ENCODE measurements around the gene VAV2.

The VAV2 gene

DNA sequence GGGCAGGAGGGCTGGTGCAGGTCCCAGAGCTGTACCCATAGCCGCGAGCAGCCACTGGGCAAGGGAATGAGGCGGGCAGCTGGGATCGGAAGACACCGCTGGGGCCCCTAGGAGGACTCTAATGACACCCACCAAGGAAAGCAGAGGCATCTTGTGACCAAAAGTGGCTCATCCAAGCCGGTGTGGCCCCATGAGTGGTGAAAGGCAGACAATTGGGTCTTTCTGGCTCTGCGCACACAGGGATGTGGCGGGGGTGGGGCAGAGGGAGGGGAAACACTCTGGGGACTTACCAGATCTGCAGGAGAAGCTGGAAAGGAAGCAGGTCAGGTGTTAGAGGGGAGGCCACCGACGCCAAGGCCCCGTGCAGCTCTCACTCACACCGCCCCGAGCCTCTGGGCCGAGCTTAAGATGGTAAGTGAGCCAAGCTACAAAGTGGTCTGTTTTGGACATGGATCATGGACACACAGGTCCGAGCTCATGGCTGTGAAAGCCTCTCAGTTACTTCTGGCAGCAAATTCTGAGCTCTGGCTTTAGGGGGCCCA lies 211.6 kb downstream of the VAV2 start:
- DNase-seq: no peak

DNA sequence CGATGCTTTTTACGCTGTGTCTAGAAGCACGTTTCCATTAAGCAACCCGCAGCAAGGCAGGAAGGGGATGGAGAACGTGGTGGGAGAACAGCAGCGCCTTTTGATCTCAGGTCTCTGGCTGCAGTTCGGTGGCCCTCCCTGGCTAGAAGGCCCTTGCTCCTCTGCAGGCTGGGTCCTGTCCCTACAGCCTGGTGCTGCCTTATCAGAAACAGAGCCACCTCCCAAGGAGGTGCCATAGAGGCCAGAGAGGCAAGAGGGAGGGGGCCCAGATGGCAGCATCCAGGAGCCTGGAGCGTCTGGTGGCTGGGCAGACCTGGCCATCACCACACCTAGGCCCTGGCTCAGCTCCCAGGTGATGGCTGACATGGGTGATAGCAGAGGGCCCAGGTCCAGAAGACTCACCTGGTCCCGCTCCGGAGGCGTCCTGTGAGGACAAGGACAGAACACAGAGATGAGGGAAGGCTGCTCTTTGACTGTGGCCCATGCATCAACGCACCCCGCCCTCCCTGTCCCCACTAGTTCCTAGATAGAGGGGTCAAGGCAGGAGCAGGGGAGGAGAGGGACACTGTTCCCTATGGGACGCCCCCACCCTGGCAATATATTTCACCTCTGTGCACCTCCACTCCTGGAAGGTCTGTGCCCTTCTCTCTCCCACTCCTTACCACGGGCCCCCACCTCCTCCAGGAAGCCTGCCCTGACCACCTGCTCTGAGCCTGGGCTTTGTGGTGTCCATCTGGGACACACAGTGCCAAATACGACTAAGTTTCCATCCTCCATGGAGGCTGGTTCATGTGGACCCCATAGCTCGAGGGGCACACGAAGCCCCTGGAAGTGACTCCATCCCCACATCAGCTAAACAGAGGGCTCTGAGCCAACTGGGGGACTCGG lies 212.4 kb downstream of the VAV2 start:
- no peak for DNase-seq

DNA sequence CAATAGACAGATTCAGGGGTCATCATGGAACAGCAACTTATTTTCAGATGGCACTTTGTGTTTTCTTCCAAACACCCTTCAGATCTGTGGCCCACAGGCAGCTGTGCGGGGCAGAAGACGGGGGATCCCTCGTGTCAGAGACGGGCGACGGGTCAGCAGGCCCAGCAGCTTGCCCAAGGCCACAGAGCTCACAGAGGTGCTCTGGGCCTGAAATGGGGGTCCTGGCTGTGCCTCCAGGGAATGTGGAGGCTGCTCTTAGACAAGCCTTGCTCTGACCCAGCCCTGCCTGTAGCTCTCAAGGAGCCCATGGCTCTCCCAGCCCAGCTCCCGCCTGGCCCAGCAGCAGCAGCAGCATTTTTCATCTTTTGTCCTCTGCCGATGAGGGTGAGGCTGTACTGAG lies 213.0 kb downstream of the VAV2 start:
- DNase-seq: no peak

DNA sequence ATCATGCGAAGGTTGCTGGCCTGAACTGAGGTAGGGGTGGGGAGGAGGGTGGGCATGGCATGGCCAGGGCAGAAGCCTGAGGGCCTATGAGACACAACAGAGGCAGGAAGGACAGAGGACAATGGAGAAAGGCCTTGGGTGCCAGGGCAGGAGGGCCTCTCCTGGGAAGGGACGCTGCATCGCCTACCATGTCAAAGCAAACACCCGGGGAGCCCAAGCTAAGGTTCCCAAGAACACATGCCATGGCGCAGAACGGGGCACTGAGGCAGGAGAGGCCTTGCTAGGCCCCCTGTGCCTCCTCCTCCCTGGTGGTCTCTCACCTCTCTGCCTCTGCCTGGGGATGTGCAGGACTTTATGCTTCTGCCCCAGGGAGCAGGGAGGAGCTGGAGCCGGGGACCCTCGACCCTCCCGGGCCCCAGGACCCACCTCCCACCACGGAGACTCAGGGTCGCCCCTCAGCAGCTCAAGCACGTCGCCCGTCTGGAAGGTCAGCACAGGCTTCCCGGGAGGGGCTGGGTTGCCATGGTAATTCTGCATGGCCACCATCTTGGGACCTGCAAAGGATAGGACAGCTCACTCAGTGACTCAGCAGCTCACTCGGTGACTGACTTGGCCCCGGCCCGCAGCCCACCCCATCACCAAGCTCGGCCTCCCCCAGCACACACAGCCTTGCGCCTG lies 213.6 kb downstream of the VAV2 start:
- no peak for DNase-seq

DNA sequence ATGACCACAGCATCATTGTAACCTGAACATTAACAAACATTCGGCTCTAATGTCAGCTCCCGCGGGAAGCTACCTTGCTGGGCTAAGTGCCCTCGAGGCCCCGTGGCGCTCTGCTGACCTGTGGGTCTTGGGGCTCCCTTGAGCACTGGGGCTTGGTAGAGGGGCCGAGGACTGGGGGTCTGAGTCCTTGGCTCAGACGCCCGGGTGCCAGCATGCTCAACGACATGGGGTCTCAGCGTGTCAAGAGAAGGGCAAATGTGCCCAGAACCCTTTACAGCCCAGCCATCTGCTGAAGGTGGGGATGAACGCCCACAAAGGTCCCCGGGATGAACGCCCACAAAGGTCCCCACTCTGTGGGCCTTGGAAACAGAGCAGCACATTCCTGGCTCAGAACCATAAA lies 214.3 kb downstream of the VAV2 start:
- no peak for DNase-seq

DNA sequence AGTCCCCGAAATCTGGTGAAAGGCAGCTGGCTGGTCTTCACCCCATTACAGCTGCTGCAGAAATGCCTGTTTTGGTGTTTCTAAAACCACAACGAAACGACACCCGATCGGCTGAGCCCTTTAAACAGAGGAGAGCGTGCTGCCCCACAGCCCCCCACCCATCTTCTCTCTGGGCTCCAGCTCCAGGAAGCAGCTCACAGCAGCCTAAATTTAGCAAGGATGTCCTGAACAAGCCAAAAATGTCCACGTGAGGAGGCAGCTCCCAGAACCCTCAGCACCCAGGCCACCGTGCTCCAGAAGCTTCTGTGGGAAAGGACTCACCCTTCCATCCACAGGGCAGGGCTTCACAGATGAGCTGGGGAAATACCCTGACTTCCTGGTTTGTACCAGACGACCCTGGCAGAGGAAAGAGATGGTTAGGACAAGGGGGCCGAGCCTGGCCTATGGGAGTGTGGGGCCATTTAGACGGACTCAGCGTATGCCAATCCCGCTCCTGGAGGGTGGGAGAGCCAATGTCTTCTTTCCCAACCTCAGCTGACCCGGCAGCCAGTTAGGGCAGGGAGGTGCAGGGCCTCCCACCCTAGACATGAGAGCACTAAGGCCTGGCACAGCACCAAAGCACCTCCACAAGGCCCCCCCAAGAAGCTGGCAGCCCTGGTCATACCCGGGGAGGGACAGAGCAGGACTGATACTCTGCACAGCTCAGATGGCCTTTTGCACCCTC lies 214.9 kb downstream of the VAV2 start:
- DNase-seq: no peak

DNA sequence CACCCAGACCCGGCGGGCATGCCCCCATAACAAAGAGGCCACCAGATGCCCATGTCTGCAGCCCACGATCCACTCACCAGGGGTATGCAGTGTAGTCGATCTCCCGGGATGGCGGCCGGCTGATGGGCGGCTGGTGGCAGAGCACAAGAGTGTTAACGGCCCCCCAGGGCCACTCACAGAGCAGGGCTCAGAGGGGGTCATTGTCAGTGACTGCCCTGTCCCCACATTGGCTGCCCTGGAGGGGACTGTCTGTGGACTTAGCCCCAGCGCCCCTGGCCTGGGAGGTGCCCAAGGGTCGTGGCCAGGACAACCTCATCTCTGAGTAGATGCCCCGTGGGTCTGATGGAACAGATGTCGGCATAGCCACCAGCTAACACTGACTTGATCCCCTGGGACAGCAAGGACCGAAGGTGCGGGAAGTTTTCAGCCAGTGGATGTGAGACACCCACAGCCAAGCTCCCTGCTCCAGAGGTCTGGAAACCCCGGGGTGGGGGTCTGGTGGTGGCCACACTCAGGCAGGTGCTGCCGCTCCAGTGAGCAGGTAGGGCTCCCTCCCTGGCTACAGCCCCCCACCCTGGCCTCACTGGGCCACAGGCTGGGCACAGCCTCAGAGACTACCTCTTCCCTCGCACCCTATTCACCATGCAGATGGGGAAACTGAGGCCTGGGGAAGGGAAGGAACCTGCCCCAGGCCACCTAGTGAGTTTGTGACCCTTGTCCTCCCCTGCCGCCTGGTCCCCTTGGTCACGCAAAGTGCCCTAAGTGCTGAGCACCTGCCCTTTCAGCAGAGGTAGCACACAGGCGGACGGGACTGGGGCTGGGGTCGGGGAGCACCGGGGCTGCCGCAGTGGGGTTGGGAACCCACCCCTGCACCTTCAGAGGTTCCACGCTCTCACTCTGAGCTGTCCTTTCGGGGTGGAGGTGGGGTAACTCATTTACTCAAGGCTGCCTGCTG lies 215.9 kb downstream of the VAV2 start:
- no peak for DNase-seq

DNA sequence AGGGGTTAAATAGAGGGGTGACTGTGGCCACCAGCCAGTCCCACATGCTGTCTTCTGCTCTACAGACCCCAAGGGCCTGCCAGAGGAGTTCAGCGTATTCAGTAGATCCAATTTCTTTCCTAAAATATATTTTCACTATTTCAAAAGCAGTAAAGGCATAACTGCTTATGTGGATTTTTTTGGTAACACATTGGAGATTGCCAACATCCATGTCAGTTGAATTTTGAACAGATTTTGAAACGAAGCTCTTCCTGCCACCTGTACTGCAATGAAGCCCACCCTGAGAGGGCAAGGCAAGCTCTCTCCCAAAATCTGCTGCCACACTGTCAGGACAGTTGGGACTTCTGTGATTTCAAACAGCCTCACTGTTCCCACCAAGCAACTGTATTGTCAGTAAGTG lies 216.8 kb downstream of the VAV2 start:
- no peak for DNase-seq

DNA sequence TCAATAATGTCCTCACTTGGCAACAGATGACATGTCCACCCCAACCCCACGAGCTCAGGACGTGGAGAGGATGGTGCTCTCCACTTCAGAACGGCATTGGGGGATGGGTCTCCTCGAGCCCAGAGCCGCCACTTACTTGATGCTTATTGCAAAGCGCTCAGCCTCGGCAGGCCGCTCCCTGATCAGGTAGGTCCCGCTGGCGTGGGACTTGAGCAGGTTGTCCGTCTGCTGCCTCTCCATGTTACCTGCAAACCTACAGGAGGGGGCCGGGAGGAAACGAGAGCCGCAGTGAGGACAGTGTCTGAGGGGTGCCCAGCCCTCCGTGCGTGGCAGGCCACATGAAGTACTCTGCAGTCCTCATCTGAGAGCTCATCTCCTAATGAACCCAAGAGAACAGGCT lies 217.3 kb downstream of the VAV2 start:
- DNase-seq: no peak

DNA sequence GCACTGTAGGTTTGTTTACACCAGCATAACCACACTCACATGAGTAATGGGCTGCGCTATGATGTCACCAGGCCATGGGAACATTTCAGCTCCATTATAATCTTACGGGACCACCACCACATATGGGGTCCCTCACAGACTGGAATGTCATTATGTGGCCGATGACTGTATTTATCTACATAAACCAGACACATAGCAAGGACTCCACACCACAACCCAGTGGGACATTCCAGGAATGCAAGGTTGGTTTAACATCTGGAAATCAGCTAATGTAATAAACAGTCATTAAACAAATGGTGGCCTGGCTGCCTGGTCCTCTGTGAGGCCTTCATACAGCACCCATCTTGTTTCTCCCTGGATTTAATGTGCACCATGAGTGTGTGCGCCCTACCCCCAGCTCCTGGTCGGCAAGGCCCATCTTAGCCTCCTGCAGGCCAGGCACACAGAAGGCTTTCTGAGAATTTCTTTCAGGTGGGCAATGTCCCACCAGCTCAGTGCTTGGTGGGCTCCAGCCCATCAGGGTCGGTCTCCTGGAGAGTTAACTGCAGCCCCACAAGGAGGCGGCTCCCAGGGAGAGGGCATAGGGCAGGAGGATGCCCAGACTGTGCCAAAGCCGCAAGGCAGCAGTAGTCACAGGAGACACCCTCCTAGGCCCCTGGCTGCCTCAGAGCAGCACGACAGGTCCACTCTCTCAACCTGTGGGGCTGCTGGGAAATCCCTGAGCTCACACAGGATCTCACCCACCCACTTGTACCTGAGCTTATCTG lies 218.1 kb downstream of the VAV2 start:
- no peak for DNase-seq

DNA sequence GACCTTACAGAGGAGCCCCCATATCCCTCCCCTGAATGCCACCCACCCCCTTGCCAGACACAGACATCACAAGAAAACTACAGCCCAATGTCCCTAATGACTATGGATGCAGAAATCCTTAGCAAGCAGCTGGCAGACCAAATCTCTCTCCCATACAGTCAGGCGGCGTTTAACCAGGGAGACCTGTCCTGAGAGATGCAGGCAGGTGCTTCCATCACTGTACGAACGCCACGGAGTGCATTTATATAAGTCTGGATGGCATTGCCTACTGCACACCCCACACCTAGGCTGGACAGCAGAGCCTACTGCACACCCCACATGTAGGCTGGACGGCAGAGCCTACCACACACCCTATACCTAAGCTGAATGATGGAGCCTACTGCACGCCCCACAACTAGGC lies 219.5 kb downstream of the VAV2 start:
- no peak for DNase-seq

DNA sequence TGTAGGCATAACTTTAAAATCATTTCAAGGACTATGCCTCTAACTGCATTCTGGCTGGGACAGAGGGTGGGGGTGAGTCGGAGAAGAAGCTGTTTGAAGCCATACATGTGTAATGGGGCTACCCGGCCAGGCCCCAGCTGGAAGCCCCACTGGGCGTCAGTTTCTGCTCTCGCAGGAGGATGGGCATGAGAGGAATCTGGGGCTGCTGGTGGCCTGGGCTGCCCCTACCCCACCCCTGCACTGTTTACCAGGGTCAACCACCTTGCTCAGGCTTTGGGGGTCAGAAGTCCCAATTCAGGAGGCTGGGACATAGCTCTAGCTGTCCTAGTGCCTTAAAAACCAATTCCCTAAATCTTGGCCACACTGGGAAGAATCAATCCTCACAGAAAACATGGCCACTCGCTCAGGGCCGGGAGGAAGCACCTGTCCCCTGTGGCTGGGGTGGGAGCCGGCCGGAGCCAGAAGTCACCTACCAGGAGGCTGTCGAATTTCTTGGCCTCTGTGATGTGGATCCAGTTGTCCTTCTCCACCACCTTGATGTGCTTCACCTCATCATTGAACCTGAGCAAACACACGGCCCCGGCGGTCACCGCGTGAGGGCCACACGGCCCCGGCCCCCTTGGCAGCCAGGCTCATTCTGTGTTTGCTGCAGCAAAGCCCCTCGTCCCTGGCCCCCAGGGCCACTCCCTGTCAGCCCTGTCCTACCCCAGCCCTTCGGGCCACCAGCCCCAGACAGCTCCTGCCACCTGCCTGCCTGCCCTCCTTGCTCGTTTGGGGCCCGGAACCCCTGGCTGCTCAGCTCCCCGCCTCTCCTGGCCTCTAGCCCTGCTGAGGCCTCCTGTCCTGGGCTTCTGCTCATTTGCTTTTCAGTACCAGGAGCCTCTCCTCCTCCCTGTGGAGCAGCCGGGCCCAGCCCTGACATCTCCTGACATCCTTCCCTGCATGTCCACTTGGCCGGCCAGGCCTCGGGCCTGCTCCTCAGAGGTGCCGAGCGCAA lies 220.3 kb downstream of the VAV2 start:
- no peak for DNase-seq

DNA sequence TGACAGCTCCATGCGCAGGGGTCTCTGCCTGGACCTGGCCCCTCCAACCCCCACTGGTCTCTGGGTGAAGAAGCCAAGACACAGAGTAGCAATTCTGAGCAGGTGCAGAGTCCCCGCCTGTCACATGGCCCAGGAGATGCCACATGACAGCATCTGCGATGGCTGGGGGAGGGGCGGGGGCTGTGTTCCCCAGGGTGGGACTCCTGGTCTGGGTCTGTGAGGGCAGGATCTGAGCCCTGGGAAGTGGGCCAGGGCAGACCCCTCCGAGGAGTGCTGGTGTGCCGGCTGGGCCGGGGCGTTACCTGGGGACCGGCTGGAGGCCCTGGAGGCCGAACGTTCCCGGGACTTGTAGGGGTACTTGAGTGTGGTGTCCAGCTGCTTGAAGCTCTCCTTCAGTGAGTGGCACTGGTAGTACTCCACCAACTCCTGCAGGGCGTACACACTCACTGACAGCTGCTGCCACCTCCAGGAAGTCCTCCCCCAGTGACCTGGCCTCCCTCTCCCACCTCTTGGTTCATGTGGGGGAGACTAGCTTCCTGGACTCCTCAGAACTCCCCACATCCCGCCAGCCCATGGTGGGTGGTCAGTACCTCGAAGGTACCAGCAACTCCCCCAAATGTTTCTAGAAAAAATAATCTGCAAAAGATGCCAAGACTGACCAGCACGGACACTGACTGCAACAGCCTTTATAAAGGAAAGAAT lies 221.9 kb downstream of the VAV2 start:
- no peak for DNase-seq

DNA sequence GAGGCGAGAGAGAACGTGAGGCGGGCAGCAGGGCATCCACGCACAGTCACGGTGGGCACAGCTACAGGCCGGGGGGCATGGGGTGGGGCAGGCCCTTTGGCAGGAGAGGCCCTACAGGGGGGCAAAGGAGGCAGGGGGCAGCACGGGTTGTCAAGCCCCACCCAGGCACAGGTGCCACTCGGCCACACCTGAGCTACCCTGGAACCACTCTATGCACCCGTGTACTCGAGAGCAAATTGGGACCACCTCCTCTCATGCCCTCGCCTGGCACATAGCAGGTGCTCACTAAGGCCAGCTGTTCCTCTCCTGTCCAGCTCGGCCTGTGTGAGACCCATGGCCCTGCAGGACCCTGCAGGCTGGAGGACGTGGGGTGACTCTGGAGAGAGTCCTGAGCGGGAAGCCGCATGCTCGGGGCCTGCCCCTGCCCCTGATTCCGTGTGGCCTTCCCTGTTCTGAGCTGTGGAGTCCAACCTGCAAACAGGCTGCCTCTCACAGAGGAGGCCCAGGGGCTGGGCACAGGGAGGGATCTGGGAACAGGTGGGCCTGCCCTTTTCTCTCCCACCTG lies 222.5 kb downstream of the VAV2 start:
- no peak for DNase-seq

DNA sequence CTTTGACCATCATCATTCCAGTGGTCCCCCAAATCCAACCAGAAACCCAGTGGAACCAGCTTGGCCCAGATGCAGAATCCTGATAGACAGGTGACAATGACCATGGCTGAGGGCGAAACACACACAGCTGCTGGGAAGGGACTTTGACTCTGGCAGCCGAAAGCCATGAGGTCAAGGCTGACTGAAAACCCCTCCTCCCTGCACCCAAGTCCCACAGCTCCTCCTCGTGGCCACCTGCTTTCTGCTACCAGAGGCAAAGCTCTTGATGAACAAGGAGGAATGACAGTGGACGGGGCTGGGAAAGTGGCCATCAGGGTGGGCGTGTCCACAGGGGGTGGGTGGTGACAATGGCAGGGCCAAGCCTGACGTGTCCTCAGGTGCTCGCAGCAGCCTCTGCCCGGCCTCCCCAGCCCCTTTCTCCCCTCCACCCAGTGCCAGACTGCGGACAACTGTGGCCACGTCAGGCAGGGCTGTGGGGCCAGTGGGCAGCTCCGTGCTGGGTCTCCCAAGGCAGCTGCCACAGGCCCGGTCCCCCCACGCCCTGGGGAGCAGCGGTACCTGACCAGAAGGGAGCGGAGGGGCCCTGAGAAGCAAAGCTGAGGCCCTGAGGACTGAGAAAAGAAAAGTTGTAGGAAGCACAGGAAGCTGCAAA lies 223.1 kb downstream of the VAV2 start:
- no peak for DNase-seq

DNA sequence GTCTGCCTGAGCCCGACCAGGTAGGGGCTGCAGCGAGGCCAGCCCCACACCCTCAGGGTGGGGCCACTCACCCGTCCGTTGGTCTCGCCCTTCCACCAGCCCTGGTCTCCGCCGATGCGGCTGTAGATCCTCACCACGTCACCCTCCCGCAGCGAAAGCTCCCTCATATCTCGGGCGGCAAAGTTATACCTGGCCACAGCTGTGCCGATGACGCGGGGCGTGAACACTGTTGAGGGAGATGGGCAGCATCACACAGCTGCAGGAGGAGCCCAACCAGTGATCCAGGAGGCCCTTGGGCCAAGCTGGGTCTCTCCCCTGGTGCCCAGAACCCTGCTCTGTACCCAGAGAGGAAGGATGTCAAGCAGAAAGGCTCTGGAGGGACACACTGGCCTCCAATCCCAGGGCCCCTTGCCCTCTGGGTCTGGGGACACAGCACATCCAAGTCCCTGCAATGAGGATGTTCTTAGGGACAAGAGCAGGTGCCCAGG lies 223.7 kb downstream of the VAV2 start:
- no peak for DNase-seq

DNA sequence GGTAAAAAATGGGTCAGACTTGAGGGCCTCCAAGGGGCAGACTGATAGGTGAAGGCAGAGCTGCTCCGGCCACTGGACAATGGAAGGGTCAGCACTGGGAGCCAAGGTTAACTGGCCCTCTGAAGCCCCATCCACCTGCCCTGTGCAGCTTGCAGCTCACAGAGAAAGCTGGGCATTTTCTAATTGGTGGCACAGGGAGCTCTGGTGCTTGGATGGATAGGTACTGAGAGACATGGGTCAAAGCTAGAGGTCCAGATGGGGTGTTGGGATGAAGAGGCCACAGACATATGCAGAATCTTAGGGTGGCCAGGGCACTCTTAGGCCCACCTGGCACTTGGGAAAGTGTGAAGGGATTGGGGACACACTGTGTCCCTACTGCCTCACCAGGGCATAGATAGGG lies 224.5 kb downstream of the VAV2 start:
- DNase-seq: no peak

DNA sequence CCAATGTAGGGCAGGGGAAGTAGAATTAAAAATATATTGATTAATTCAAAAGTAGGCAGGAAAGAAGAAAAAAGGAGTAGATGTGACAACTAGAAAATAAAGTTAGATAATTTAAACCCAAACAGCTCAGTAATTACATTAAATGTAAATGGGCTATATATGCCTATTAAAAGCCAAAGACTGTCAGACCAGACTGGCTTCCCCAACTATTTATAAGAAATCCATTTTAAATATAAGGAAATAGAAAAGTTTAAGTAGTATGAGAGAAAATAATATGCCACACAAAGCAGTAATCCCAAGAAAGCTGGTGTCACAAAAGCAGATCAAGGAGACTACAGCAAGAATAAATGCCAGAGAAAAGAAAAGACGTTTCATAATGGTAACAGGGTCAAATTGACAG lies 225.1 kb downstream of the VAV2 start:
- DNase-seq: no peak
